Measurements from ENCODE around the gene ERBB4.

ERBB4 gene

DNA sequence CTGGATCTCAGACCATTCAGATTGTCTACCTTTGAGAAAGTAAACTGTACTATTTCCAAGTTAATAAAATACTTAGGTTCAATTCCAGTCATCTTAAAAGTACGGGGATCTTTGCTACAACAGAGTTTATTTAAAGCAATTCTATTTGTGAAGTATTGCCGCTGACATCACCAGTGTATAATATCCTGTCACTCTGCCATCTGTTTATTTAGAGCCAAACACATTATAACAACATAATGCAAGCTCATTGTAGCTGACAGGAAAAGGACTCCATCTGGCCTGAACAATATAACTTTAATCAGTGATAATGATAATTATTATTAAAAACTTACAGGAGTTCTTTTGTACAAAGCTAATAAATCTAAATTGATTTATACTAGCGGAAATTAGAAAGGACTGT is 786.8 kb downstream of the ERBB4 start:
- no peaks in the 10 kb centered on the region for H3K9me3 ChIP-seq (ENCODE audit: control insufficient read depth, low read length)
- H3K79me2 ChIP-seq, result no peaks in the 10 kb centered on the region
- H3K36me3 ChIP-seq (ENCODE audit: control insufficient read depth, insufficient read depth, low read length), result no peaks in the 10 kb centered on the region
- no peak overlapping the region for H3K4me2 ChIP-seq (ENCODE audit: low read length)
- TF ChIP-seq, protein P1, sequence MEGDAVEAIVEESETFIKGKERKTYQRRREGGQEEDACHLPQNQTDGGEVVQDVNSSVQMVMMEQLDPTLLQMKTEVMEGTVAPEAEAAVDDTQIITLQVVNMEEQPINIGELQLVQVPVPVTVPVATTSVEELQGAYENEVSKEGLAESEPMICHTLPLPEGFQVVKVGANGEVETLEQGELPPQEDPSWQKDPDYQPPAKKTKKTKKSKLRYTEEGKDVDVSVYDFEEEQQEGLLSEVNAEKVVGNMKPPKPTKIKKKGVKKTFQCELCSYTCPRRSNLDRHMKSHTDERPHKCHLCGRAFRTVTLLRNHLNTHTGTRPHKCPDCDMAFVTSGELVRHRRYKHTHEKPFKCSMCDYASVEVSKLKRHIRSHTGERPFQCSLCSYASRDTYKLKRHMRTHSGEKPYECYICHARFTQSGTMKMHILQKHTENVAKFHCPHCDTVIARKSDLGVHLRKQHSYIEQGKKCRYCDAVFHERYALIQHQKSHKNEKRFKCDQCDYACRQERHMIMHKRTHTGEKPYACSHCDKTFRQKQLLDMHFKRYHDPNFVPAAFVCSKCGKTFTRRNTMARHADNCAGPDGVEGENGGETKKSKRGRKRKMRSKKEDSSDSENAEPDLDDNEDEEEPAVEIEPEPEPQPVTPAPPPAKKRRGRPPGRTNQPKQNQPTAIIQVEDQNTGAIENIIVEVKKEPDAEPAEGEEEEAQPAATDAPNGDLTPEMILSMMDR (IDR thresholded peaks at IDR 0.05), result no peak
- H3K4me1 ChIP-seq, result no peaks in the 10 kb centered on the region
- H3K4me3 ChIP-seq (ENCODE audit: low read depth, low read length), result no peak overlapping the region
- no peaks in the 10 kb centered on the region for H3K27me3 ChIP-seq (ENCODE audit: control insufficient read depth, insufficient read depth, low read length)
- H3K9ac ChIP-seq, result no peak overlapping the region
- H2AFZ ChIP-seq, result no peak overlapping the region
- no peak overlapping the region for H3K27ac ChIP-seq

DNA sequence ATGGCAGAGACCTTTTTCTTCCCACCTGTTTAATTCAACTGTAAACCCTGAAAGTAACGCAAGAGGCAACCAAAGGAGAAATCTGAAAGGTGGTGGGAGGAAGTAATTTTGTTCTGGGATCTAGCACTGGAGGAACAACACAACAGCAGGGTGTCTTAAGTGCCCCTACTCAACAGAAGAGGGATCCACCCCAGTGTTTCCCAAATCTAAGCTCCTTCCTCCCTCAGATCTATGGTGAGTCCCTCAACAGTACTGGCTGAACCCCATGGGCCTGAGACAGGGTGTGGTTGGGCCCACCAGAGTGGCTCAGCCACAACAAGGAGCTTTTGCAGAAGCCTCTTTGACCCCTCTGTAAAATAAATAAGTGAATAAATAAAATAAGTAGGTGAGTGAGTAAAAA is 790.3 kb downstream of the ERBB4 start:
- Histone ChIP-seq H3K4me1 (no peaks in the 10 kb centered on the region), H2AFZ (no peak overlapping the region), H3K79me2 (no peaks in the 10 kb centered on the region), H3K4me2 (ENCODE audit: low read length) (no peak overlapping the region), H3K9ac (no peak overlapping the region), H3K4me3 (ENCODE audit: low read depth, low read length) (no peak overlapping the region), H3K27ac (no peak overlapping the region), H3K9me3 (ENCODE audit: control insufficient read depth, low read length) (no peaks in the 10 kb centered on the region), H3K27me3 (ENCODE audit: control insufficient read depth, insufficient read depth, low read length) (no peaks in the 10 kb centered on the region), H3K36me3 (ENCODE audit: control insufficient read depth, insufficient read depth, low read length) (no peaks in the 10 kb centered on the region)
- TF ChIP-seq, protein P1 (IDR thresholded peaks at IDR 0.05), result no peak

DNA sequence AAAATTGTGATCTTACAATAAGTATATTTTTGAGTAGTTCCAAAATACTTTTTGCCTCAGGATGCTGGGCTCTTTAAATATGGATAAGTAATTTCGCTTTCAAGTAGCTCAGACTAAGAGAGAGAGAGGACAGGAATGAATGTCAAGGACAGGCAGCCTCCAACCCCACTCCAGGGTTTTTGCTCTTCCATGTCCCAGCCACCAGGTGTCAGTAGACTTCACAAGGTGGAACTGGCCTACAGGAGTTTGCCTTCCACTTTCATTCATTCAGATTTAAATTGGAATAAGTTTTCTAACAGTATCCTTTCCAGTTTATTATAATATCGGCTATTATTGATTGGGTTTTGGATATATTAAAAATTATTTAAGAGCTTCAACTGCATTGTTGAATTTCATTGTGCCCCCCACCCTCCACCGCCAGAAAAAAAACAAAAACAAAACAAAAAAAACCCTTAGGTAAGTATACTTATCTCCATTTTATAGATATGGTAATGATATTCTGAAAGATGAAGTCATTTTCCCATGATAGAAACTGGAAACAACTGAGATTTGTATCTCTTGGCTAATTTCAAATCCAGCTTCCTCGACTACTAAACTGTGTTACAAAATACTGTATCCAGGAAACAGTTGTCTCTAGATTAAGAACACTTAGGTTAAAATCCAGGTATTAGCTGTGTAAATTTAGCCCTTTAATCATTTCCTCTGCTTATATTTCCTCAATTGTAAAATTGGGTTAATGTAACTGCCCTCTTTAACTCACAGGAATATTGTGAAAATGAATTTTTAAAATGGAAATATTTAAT is 793.1 kb downstream of the ERBB4 start:
- Histone ChIP-seq H3K4me1 (no peaks in the 10 kb centered on the region), H3K36me3 (ENCODE audit: control insufficient read depth, insufficient read depth, low read length) (no peaks in the 10 kb centered on the region), H3K9me3 (ENCODE audit: control insufficient read depth, low read length) (no peaks in the 10 kb centered on the region), H3K27ac (no peak overlapping the region), H3K4me2 (ENCODE audit: low read length) (no peak overlapping the region), H3K27me3 (ENCODE audit: control insufficient read depth, insufficient read depth, low read length) (no peaks in the 10 kb centered on the region), H2AFZ (peak overlapping the region; percentile 1), H3K9ac (no peak overlapping the region), H3K4me3 (ENCODE audit: low read depth, low read length) (no peak overlapping the region), H3K79me2 (no peaks in the 10 kb centered on the region)
- TF ChIP-seq, protein P1 (IDR thresholded peaks at IDR 0.05), result peak; percentile 87

DNA sequence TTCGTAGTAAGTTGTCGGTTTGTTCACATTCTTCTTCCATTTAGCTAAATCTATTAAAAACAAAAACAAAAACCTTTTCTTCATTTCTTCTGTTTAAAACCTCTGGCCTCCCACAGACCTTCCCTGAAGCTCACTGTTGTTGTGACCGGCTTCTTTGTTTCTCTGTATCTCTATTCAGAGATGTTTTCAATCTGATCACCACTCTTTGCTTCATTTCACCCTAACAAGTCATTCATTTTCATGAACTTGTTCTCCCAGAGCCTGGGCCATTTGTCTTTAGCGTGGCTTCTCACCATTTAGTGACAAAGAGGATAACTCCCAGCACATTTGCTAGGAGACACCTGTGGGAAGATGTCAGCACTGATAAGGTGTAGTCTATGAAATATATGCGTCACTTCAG is 794.2 kb downstream of the ERBB4 start:
- Histone ChIP-seq H3K79me2 (no peaks in the 10 kb centered on the region), H3K4me1 (no peaks in the 10 kb centered on the region), H3K36me3 (ENCODE audit: control insufficient read depth, insufficient read depth, low read length) (no peaks in the 10 kb centered on the region), H3K27ac (no peak overlapping the region), H3K9ac (no peak overlapping the region), H2AFZ (no peak overlapping the region), H3K4me2 (ENCODE audit: low read length) (no peak overlapping the region), H3K4me3 (ENCODE audit: low read depth, low read length) (no peak overlapping the region), H3K9me3 (ENCODE audit: control insufficient read depth, low read length) (no peaks in the 10 kb centered on the region), H3K27me3 (ENCODE audit: control insufficient read depth, insufficient read depth, low read length) (no peaks in the 10 kb centered on the region)
- TF ChIP-seq, protein P1 (IDR thresholded peaks at IDR 0.05), result no peak

DNA sequence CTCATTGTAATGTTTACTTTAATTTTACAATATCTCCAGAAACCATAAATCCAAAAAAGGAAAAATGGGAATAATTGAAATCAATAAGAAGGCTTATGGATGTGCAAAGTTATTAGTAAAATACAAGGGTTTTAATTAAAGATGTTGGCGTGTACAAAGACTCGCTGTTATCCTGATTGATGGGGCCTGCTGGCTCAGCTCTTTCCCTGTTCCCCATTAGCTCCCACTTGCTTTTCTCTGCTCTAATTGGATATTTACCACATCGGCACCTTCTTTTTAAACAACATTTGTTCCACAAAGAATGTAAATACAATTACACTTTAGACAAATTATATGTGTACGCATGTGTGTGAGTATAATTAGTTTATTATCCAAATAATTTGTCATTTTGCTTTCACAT is 796.6 kb downstream of the ERBB4 start:
- Histone ChIP-seq H3K27me3 (ENCODE audit: control insufficient read depth, insufficient read depth, low read length) (no peaks in the 10 kb centered on the region), H3K36me3 (ENCODE audit: control insufficient read depth, insufficient read depth, low read length) (no peaks in the 10 kb centered on the region), H3K4me2 (ENCODE audit: low read length) (no peak overlapping the region), H3K9ac (no peak overlapping the region), H2AFZ (no peak overlapping the region), H3K9me3 (ENCODE audit: control insufficient read depth, low read length) (no peaks in the 10 kb centered on the region), H3K4me3 (ENCODE audit: low read depth, low read length) (no peak overlapping the region), H3K79me2 (no peaks in the 10 kb centered on the region), H3K4me1 (no peaks in the 10 kb centered on the region), H3K27ac (no peak overlapping the region)
- TF ChIP-seq, protein P1 (IDR thresholded peaks at IDR 0.05), result no peak
